Measurements from ENCODE around the gene MSMP.

- TF ChIP-seq CTCF (IDR thresholded peaks at IDR 0.05), result no peak
- TF ChIP-seq EZH2phosphoT487 (IDR thresholded peaks at IDR 0.05), result no peak
- no peak for TF ChIP-seq EZH2 (IDR thresholded peaks at IDR 0.05)
Observed at GRCh38 chr9:35714123-35714522, 40.0 kb downstream of the MSMP start.

Data from neural progenitor cell (in vitro differentiated cells).